ENCODE measurements around the gene FBN2. TPM values are rescaled to one million over a fixed set of nuclear protein-coding genes. Genes with fewer than 3 reads are reported as not detected.
"Not testable (repeated sequence)": the region's sequence is repeated elsewhere in the genome, so short reads cannot be mapped to it uniquely, and the experiment has no call there.

Gene FBN2
- total and polyA plus RNA-seq, 12 donors: 2.9 to 28.9 (median 13.5) TPM

GRCh38 chr5:128406803-128407202, 131.2 kb downstream of the FBN2 start:
- intact Hi-C loops (cut with DNase I): no loop called here
- Histone ChIP-seq H3K36me3 (no peaks in the 10 kb centered on the region), H3K9me3 (no peaks in the 10 kb centered on the region), H3K27ac (no peak overlapping the region), H3K4me1 (peaks cover 0 to 37% (median 15%) of the 10 kb centered on the region in 9 donors), H3K4me3 (no peak overlapping the region), H3K27me3 (no peaks in the 10 kb centered on the region)
- no peak for DNase-seq
- WGBS, 2 donors: 66 to 68% methylated on average over 3 of the region's 3 CpGs
- no peak for ATAC-seq
- no peak for TF ChIP-seq CTCF (IDR thresholded peaks at IDR 0.05)

- DNase-seq (no peak), ATAC-seq (no peak)
- no peaks in the 10 kb centered on the region for H3K27me3 ChIP-seq
- no peak overlapping the region for H3K27ac ChIP-seq
- peaks cover 0 to 37% (median 15%) of the 10 kb centered on the region in 9 donors for H3K4me1 ChIP-seq
- no peak for TF ChIP-seq CTCF (IDR thresholded peaks at IDR 0.05)
- no peaks in the 10 kb centered on the region for H3K36me3 ChIP-seq
- no peaks in the 10 kb centered on the region for H3K9me3 ChIP-seq
- H3K4me3 ChIP-seq: no peak overlapping the region
- intact Hi-C loops (cut with DNase I): no loop called here
- WGBS, 2 donors: 88 to 92% methylated on average over 2 of the region's 2 CpGs
These were observed 132.9 kb downstream of the FBN2 start for GRCh38 chr5:128405159-128405558.

- no peak overlapping the region for H3K27ac ChIP-seq
- no peaks in the 10 kb centered on the region for H3K27me3 ChIP-seq
- intact Hi-C loops (cut with DNase I): no loop called here
- no peaks in the 10 kb centered on the region for H3K36me3 ChIP-seq
- 33 to 55% methylated on average over 4 of the region's 4 CpGs for WGBS, 2 donors
- no peak overlapping the region for H3K4me3 ChIP-seq
- H3K9me3 ChIP-seq: no peaks in the 10 kb centered on the region
- no peak for TF ChIP-seq CTCF (IDR thresholded peaks at IDR 0.05)
- DNase-seq: no peak
- H3K4me1 ChIP-seq: peaks cover 0 to 20% (median under 1%) of the 10 kb centered on the region in 9 donors
- ATAC-seq: peak in 1 of 8 donors; percentile 44
These were observed 134.7 kb downstream of the FBN2 start for GRCh38 chr5:128403333-128403732.

GRCh38 chr5:128402506-128402905, 135.5 kb downstream of the FBN2 start:
- no peaks in the 10 kb centered on the region for H3K27me3 ChIP-seq
- no peak overlapping the region for H3K4me3 ChIP-seq
- WGBS, 2 donors: 76 to 78% methylated on average over 2 of the region's 2 CpGs
- TF ChIP-seq CTCF (IDR thresholded peaks at IDR 0.05): no peak
- no peak overlapping the region for H3K27ac ChIP-seq
- peaks cover 0 to 19% (median 0%) of the 10 kb centered on the region in 9 donors for H3K4me1 ChIP-seq
- intact Hi-C loops (cut with DNase I): loop anchor here in 1 of 10 donors (1.0 kb wide), 1 partner anchor 26 kb away; no protein-coding TSS in a partner anchor
- no peak for DNase-seq
- no peaks in the 10 kb centered on the region for H3K9me3 ChIP-seq
- H3K36me3 ChIP-seq: no peaks in the 10 kb centered on the region
- no peak for ATAC-seq

GRCh38 chr5:128400766-128401165, 137.3 kb downstream of the FBN2 start:
- H3K4me3 ChIP-seq; intact Hi-C loops (cut with DNase I); H3K36me3 ChIP-seq; DNase-seq; H3K27me3 ChIP-seq; H3K27ac ChIP-seq; ATAC-seq; H3K9me3 ChIP-seq: not testable (repeated sequence)
- peaks cover 0 to 19% (median 0%) of the 10 kb centered on the region in 9 donors for H3K4me1 ChIP-seq
- 88 to 96% methylated on average over 2 of the region's 2 CpGs for WGBS, 2 donors

All from heart right ventricle (tissue), 16 donors.